Measurements from ENCODE around the gene KCNIP1.

Gene KCNIP1

DNA sequence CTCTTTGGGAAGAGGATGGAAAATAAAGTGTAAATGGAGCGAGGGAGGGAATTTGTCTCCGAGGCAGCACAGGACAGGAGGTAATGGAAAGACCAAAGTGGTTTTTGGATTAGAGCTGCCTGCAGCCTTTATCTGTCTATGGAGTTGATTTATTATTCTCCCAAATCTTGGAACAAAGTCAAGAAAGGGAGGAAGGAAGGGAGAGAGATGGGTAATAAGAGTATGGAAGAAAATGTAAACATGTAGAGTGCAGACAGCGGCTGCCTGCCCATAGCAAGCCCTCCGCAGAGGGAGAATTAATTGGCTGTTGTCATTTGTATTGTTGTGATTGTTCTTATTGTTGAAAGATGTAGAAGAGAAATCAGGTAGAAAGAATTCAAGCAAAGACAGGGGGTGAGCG, 15.7 kb downstream of the KCNIP1 start:
- no peak for TF ChIP-seq FOXP2 (optimal IDR thresholded peaks at IDR 0.05; ENCODE audit: control extremely low read depth, extremely low read length, insufficient read depth)
- no peak for TF ChIP-seq POLR2AphosphoS5 (IDR thresholded peaks at IDR 0.05; ENCODE audit: borderline replicate concordance, low read depth, low read length)
- TF ChIP-seq EZH2 (IDR thresholded peaks at IDR 0.05): no peak
- H3K9me3 ChIP-seq (ENCODE audit: low read depth, low read length): no peaks in the 10 kb centered on the region
- no peak for DNase-seq (ENCODE audit: low read depth, low spot score)

DNA sequence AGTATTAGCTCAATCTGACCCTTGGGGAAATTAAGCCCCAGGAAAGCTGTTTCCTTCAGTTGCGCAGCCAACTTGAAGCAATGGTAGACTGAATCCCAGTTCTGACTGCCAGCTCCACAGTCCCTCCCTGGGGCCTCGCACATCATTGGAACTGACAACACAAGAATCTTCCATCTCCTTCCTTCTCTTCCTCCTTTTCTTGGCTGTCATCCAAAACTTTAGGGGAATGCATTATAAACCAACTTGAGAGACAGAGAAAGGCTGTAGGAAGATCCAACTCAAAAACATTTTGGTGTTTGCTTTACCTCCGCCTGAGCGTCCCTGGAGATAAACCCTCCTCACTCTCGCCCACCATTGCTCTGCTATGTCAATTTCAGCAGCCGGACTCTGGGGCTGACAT, 16.6 kb downstream of the KCNIP1 start:
- H3K36me3 ChIP-seq (ENCODE audit: insufficient read depth, low read length): no peaks in the 10 kb centered on the region
- TF ChIP-seq POLR2AphosphoS5 (IDR thresholded peaks at IDR 0.05; ENCODE audit: borderline replicate concordance, low read depth, low read length): no peak
- TF ChIP-seq FOXP2 (optimal IDR thresholded peaks at IDR 0.05; ENCODE audit: control extremely low read depth, extremely low read length, insufficient read depth): no peak
- TF ChIP-seq EZH2 (IDR thresholded peaks at IDR 0.05): no peak
- H3K9me3 ChIP-seq (ENCODE audit: low read depth, low read length): no peaks in the 10 kb centered on the region
- no peak overlapping the region for H3K4me3 ChIP-seq
- no peak overlapping the region for H3K27ac ChIP-seq
- no peak for DNase-seq (ENCODE audit: low read depth, low spot score)
- no peak overlapping the region for H3K9ac ChIP-seq (ENCODE audit: insufficient read length)

More for the DNA sequence above, 15.7 kb downstream of the KCNIP1 start:
- H3K36me3 ChIP-seq (ENCODE audit: insufficient read depth, low read length): no peaks in the 10 kb centered on the region
- H3K4me3 ChIP-seq: no peak overlapping the region
- no peak overlapping the region for H3K27ac ChIP-seq
- no peak overlapping the region for H3K9ac ChIP-seq (ENCODE audit: insufficient read length)

DNA sequence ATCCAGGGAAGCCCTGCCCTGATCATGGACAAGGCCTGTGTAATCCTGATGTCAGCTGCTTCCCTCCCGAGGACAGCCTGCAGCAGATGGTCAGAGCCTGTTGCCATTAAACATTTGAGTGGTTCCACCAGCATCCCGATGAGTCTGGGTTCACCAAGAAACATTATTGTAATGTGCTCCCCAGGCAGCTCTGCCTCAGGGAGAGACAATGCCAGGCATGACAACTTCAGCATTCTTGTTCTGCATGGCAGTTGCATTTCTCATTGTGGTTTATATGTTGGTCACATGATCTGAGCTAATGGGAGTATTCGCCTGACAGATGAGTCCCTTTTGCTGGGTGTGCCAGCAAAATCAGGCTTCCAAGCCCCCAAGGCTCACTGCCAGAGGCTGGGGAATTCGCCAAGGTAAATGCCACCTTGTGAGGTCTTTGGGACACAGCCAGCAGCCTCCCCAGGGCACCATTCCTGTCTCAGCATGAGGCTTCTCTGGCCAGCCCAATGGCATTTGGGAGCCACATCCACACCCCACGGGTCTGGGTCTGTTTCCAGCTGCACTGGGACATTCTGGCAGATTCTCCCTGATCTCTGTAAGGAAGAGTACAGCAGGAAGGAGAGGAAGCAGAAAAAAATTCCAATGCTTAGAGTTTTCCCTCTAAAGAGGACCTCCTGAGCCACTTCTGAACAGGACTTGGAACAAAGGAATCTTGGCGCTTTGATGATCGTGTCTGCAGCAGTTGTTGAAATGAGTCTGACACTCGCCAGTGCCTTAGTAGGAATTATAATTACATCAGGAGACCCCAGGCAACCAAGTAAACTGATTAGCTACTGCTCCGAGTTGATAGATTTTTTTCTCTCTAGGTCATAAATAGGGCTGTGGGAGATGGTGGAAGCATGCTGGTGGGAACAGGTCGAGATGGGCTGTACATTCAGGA, 18.7 kb downstream of the KCNIP1 start:
- Histone ChIP-seq H3K27ac (no peak overlapping the region), H3K9me3 (ENCODE audit: low read depth, low read length) (no peaks in the 10 kb centered on the region), H3K9ac (ENCODE audit: insufficient read length) (no peak overlapping the region), H3K4me3 (0 out of 2 replicates have a peak overlapping the region, but pooled peaks have one; percentile 18), H3K36me3 (ENCODE audit: insufficient read depth, low read length) (no peaks in the 10 kb centered on the region)
- TF ChIP-seq EZH2 (IDR thresholded peaks at IDR 0.05) (no peak), FOXP2 (optimal IDR thresholded peaks at IDR 0.05; ENCODE audit: control extremely low read depth, extremely low read length, insufficient read depth) (no peak), POLR2AphosphoS5 (IDR thresholded peaks at IDR 0.05; ENCODE audit: borderline replicate concordance, low read depth, low read length) (no peak)
- no peak for DNase-seq (ENCODE audit: low read depth, low spot score)

DNA sequence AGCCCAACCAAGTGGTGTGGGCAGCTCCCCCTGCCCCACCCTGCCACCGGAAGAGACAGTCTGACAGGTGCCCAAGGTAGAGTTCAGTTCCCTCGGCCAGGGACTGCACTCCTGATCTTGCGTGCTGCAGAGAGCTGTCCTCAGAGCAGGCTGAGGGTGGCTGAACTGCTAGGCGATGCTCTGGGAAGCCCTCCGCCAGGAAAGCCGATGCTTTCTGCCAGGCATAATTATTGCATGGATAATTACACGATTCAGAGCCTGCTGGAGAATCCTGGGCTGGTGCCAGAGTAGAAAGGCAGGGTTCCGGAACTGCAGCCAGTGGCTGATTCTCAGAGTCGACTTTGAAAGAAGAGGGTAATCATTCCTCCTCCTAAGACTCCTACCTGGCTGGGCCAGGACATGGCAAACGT, 19.3 kb downstream of the KCNIP1 start:
- H3K9ac ChIP-seq (ENCODE audit: insufficient read length): no peak overlapping the region
- TF ChIP-seq FOXP2 (optimal IDR thresholded peaks at IDR 0.05; ENCODE audit: control extremely low read depth, extremely low read length, insufficient read depth): no peak
- no peaks in the 10 kb centered on the region for H3K36me3 ChIP-seq (ENCODE audit: insufficient read depth, low read length)
- no peak for DNase-seq (ENCODE audit: low read depth, low spot score)
- H3K27ac ChIP-seq: no peak overlapping the region
- no peak overlapping the region for H3K4me3 ChIP-seq
- no peaks in the 10 kb centered on the region for H3K9me3 ChIP-seq (ENCODE audit: low read depth, low read length)

DNA sequence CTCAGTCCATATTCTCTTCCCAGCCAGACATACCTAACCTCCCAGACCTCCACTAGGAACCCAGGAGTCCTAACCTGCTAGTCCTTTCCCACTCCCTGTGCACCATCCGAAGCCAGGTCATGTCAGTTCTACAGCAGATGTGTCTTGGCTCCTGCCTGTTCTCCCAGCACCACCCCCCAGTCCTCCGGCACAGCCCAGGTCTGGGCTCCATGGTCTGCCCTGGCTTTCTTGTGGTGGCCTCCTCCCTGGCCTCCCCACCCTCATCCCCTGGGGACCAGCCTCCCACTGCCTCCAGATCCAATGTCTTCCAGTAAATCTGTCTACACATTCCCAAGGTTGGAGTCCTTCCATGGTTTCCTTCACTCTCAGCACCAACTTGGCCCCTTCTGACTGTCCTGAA, 20.0 kb downstream of the KCNIP1 start:
- H3K9me3 ChIP-seq (ENCODE audit: low read depth, low read length): no peaks in the 10 kb centered on the region
- no peaks in the 10 kb centered on the region for H3K36me3 ChIP-seq (ENCODE audit: insufficient read depth, low read length)
- no peak overlapping the region for H3K9ac ChIP-seq (ENCODE audit: insufficient read length)
- DNase-seq (ENCODE audit: low read depth, low spot score): no peak
- TF ChIP-seq EZH2 (IDR thresholded peaks at IDR 0.05) (no peak), FOXP2 (optimal IDR thresholded peaks at IDR 0.05; ENCODE audit: control extremely low read depth, extremely low read length, insufficient read depth) (no peak), POLR2AphosphoS5 (IDR thresholded peaks at IDR 0.05; ENCODE audit: borderline replicate concordance, low read depth, low read length) (no peak)
- H3K27ac ChIP-seq: no peak overlapping the region
- no peak overlapping the region for H3K4me3 ChIP-seq

DNA sequence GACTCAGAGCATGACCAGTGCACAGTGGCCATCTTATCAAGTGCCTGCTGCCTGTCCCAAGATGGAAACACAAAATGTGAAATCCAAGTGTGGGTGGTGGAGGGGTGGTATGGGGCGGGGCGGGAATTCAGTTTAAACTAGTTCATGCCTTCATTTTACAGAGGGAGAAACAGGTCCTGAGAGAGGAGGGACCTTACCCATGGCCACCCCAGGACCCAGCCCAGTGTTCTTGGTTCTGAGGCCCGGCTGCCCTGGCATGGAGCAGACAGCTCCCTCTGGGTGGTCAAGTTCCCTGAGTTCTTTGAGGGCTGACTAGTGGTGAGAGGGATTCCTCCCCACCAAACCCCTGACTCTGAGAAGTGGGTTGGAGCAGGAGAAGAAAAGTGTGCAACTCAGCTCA, 20.8 kb downstream of the KCNIP1 start:
- no peaks in the 10 kb centered on the region for H3K9me3 ChIP-seq (ENCODE audit: low read depth, low read length)
- H3K36me3 ChIP-seq (ENCODE audit: insufficient read depth, low read length): no peaks in the 10 kb centered on the region
- H3K9ac ChIP-seq (ENCODE audit: insufficient read length): no peak overlapping the region
- no peak overlapping the region for H3K27ac ChIP-seq
- DNase-seq (ENCODE audit: low read depth, low spot score): no peak
- TF ChIP-seq POLR2AphosphoS5 (IDR thresholded peaks at IDR 0.05; ENCODE audit: borderline replicate concordance, low read depth, low read length): no peak
- TF ChIP-seq EZH2 (IDR thresholded peaks at IDR 0.05): no peak
- no peak for TF ChIP-seq FOXP2 (optimal IDR thresholded peaks at IDR 0.05; ENCODE audit: control extremely low read depth, extremely low read length, insufficient read depth)
- H3K4me3 ChIP-seq: no peak overlapping the region

DNA sequence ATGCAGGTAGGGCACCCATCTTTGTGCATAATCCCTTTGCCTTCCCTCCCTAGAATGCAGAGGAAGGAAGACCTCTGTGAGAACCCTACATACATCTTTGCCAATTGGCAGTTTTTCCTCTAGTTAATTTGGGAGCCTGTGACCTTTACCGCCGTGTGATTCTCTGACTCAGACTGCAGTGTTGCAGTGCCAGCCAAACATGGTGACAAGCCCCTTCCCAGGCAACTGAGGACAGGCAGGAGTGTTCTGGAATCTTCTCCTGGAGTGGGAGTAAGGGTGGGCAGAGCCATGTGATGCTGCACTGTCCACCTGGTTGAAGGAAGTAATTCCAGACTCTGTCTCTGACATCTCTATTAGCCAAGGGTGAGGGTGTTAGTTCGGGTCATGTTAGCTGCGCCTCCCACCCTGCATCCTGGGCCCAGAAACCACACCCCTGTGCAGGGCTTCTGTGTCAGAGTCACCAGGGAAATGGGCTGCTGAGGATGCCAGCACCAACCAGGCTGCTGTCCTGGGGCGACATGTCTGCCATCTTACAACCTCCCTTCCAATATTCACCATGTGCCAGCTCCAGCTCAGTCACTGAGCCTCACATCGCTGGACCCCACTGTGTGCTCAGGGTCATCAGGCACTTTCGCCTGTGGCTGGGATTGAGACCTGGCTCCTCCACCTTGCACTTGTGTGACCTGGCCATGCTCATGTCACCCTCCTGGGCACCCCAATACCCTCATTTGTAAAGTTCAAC, 21.8 kb downstream of the KCNIP1 start:
- no peak for DNase-seq (ENCODE audit: low read depth, low spot score)
- Histone ChIP-seq H3K27ac (no peak overlapping the region), H3K9ac (ENCODE audit: insufficient read length) (no peak overlapping the region), H3K36me3 (ENCODE audit: insufficient read depth, low read length) (no peaks in the 10 kb centered on the region), H3K9me3 (ENCODE audit: low read depth, low read length) (no peaks in the 10 kb centered on the region), H3K4me3 (no peak overlapping the region)
- TF ChIP-seq FOXP2 (optimal IDR thresholded peaks at IDR 0.05; ENCODE audit: control extremely low read depth, extremely low read length, insufficient read depth) (no peak), POLR2AphosphoS5 (IDR thresholded peaks at IDR 0.05; ENCODE audit: borderline replicate concordance, low read depth, low read length) (no peak), EZH2 (IDR thresholded peaks at IDR 0.05) (no peak)

DNA sequence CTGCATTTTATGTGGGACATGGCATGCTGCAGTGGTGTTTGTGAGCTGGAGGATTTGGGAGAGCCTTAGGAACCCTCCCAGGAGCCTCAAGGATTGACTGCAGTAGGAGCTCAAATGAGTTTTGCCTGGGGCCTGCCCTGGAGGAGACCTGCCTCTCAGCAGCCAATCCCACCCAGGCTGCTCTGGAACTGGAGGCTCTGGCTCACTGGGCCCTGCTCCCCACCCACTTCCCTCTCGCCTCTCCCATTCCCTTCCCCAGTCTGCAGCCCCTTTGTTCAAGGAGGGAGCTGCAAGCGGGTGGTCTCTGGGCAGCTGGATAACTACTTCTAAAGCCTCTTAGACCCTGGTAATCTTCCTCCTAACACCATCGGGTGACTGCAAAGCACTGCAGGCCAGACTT, 24.2 kb downstream of the KCNIP1 start:
- no peak for DNase-seq (ENCODE audit: low read depth, low spot score)
- Histone ChIP-seq H3K9me3 (ENCODE audit: low read depth, low read length) (no peaks in the 10 kb centered on the region), H3K9ac (ENCODE audit: insufficient read length) (no peak overlapping the region), H3K4me3 (no peak overlapping the region), H3K36me3 (ENCODE audit: insufficient read depth, low read length) (no peaks in the 10 kb centered on the region), H3K27ac (no peak overlapping the region)
- TF ChIP-seq FOXP2 (optimal IDR thresholded peaks at IDR 0.05; ENCODE audit: control extremely low read depth, extremely low read length, insufficient read depth): no peak
- TF ChIP-seq POLR2AphosphoS5 (IDR thresholded peaks at IDR 0.05; ENCODE audit: borderline replicate concordance, low read depth, low read length): no peak
- TF ChIP-seq EZH2 (IDR thresholded peaks at IDR 0.05): no peak
